Karpas-422 (cell line): ENCODE data around the gene RNF6. TPM values are rescaled to one million over a fixed set of nuclear protein-coding genes. Genes with fewer than 3 reads are reported as not detected.

Experiments
- DNase-seq: peaks from one replicate; pipeline ENCODE4 v3.0.0-alpha.2; 2015
- H2AFZ ChIP-seq: fragments of 200-600 bp; sonication (generic); 2 replicates; pipeline ENCODE4 v1.6.1; 2014; ENCODE audit warnings: antibody characterized with exemption, low read length, mixed read lengths
- H3K27ac ChIP-seq: fragments of 200-600 bp; sonication (generic); 2 replicates; pipeline ENCODE4 v1.5.1; 2014; ENCODE audit warnings: mild to moderate bottlenecking, low read length, moderate library complexity
- H3K27me3 ChIP-seq: fragments of 200-600 bp; sonication (generic); 2 replicates; pipeline ENCODE4 v1.6.1; 2014; ENCODE audit warnings: low read length, mixed read lengths
- H3K36me3 ChIP-seq: fragments of 200-600 bp; sonication (generic); 2 replicates; pipeline ENCODE4 v1.6.1; 2014; ENCODE audit warnings: low read length, mixed read lengths; ENCODE audit not compliant: insufficient read depth
- H3K4me1 ChIP-seq: fragments of 200-600 bp; sonication (generic); 2 replicates; pipeline ENCODE4 v1.6.1; 2014; ENCODE audit warnings: mild to moderate bottlenecking, low read length, mixed read lengths
- H3K4me2 ChIP-seq: fragments of 200-600 bp; sonication (generic); 2 replicates; pipeline ENCODE4 v1.6.1; 2014; ENCODE audit warnings: low read length, low read depth, mild to moderate bottlenecking; ENCODE audit not compliant: poor library complexity, severe bottlenecking
- H3K4me3 ChIP-seq: fragments of 200-600 bp; sonication (generic); 2 replicates; pipeline ENCODE4 v1.5.1; 2014; ENCODE audit warnings: mild to moderate bottlenecking, antibody characterized with exemption, low read length, mixed read lengths
- H3K79me2 ChIP-seq: fragments of 200-600 bp; sonication (generic); 2 replicates; pipeline ENCODE4 v1.6.1; 2014; ENCODE audit warnings: mild to moderate bottlenecking, low read length, mixed read lengths
- H3K9ac ChIP-seq: fragments of 200-600 bp; sonication (generic); 2 replicates; pipeline ENCODE4 v1.6.0; 2014; ENCODE audit warnings: low read length
- H3K9me2 ChIP-seq: fragments of 200-600 bp; sonication (generic), shearing (Covaris generic); replicated peaks from 2 replicates; pipeline ENCODE4 v1.6.0; 2014; ENCODE audit warnings: mild to moderate bottlenecking, low read length, moderate library complexity; ENCODE audit not compliant: insufficient read depth
- H3K9me3 ChIP-seq: fragments of 300-700, 200-600 bp; sonication (generic); 2 replicates; pipeline ENCODE4 v1.6.1; 2014; ENCODE audit warnings: low read length, mixed read lengths
- H4K20me1 ChIP-seq: fragments of 200-600 bp; sonication (generic); 2 replicates; pipeline ENCODE4 v1.6.1; 2014; ENCODE audit warnings: mild to moderate bottlenecking, antibody characterized with exemption, low read length, low read depth; ENCODE audit not compliant: insufficient read depth
- total RNA-seq: library from RNA; depleted of rRNA; stranded (reverse); fragments of >200 nt; shearing (Covaris generic); gene quantifications from 2 replicates; pipeline ENCODE4 v1.2.3, GENCODE V29; 2014; ENCODE audit warnings: low replicate concordance

RNF6 gene
- total RNA-seq, 1 experiment from 2014 or later = 48.1 TPM

DNA sequence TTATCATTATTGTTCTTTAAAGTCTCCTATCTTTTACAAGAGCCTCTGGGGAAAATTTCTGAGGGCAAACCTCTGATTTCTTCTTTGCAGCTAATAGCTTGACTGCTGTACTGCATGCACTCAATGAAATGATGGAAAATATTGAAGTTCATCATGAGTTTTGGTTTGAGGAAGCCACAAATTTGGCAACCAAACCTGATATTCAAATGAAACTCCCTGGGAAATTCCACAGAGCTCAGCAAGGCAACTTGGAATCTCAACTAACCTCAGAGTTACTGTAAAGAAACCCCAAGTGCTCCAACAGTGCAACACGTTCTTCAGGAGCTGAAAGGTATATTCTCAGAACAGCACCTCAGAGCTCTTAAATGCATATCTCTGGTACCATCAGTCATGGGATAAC lies 14.2 kb upstream of the RNF6 start:
- Histone ChIP-seq H3K4me2 (no peak overlapping the region), H3K27me3 (no peaks in the 10 kb centered on the region), H3K36me3 (no peaks in the 10 kb centered on the region), H3K4me3 (no peak overlapping the region), H3K27ac (no peak overlapping the region), H3K4me1 (no peaks in the 10 kb centered on the region), H4K20me1 (no peaks in the 10 kb centered on the region), H2AFZ (no peak overlapping the region), H3K9me3 (no peaks in the 10 kb centered on the region), H3K9ac (no peak overlapping the region), H3K79me2 (no peaks in the 10 kb centered on the region), H3K9me2 (no peaks in the 10 kb centered on the region)
- DNase-seq = no peak

GRCh38 chr13:26230703-26231102 lies 8.6 kb upstream of the RNF6 start:
- Histone ChIP-seq H3K79me2 (no peaks in the 10 kb centered on the region), H3K9me2 (no peaks in the 10 kb centered on the region), H3K4me2 (no peak overlapping the region)

DNA sequence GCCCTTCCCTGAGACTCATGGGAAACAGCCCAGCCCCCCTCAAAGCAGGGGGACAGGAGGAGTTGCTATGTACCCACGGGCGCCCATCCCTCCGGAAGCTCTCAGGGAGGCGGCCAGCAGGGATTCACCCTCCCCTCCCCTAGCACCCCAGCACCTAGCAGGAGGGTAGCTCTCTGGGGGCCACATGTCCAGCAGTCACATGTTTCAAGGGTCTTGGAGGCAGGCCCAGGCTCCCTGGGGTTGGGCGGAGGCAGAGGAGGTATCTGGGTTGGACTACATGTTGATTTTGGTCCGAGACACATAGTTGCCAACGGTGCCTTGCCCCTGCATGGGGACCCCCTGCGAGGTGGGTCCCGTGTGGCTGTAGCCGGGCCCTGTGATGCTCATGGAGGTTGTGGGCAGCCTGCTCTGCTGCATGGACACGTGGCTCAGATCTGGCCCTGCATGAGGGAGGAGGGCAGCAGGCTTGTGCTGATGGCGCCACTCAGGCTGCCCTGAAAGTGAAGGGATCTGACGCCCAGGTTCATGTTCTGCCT lies 7.0 kb upstream of the RNF6 start:
- Histone ChIP-seq H3K36me3 (no peaks in the 10 kb centered on the region), H3K79me2 (no peaks in the 10 kb centered on the region), H3K9me2 (no peaks in the 10 kb centered on the region), H3K4me2 (no peak overlapping the region), H3K9ac (no peak overlapping the region), H3K9me3 (no peaks in the 10 kb centered on the region), H3K27ac (no peak overlapping the region), H3K4me1 (no peaks in the 10 kb centered on the region), H4K20me1 (no peaks in the 10 kb centered on the region), H3K4me3 (no peak overlapping the region), H2AFZ (no peak overlapping the region), H3K27me3 (no peaks in the 10 kb centered on the region)
- no peak for DNase-seq

More at GRCh38 chr13:26230703-26231102, 8.6 kb upstream of the RNF6 start:
- no peak overlapping the region for H3K9ac ChIP-seq
- H3K9me3 ChIP-seq = no peaks in the 10 kb centered on the region
- no peaks in the 10 kb centered on the region for H3K36me3 ChIP-seq
- H2AFZ ChIP-seq = no peak overlapping the region
- DNase-seq = no peak
- H3K27me3 ChIP-seq = no peaks in the 10 kb centered on the region
- no peaks in the 10 kb centered on the region for H4K20me1 ChIP-seq
- H3K4me3 ChIP-seq = no peak overlapping the region
- no peak overlapping the region for H3K27ac ChIP-seq
- H3K4me1 ChIP-seq = no peaks in the 10 kb centered on the region

DNA sequence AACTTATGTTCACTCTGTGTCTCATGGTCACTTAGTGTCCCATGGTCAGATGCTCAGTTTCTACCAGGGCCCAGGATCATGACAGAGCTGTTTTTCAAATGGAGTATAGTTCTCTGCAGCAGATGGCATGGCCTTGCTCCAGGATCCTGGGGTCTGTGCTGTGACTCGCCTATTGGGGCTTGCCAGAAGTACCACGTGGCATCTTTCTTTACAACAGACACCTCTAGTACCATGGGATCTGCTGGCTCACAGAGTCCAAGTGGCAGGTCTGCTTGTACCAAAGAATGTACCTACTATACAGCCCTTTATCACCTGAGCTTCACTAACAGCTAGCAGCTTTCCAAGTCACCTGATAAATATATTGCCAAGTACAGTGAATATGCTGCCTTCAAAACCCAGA lies 6.0 kb upstream of the RNF6 start:
- Histone ChIP-seq H3K4me2 (no peak overlapping the region), H3K36me3 (no peaks in the 10 kb centered on the region), H3K9me2 (no peaks in the 10 kb centered on the region), H3K27ac (no peak overlapping the region), H3K9me3 (no peaks in the 10 kb centered on the region), H2AFZ (no peak overlapping the region), H3K4me1 (no peaks in the 10 kb centered on the region; the same call in 1 of the 2 replicates), H3K27me3 (no peaks in the 10 kb centered on the region), H4K20me1 (no peaks in the 10 kb centered on the region), H3K4me3 (no peak overlapping the region), H3K79me2 (no peaks in the 10 kb centered on the region), H3K9ac (no peak overlapping the region)
- DNase-seq = no peak

GRCh38 chr13:26227166-26227971 lies 5.3 kb upstream of the RNF6 start:
- Histone ChIP-seq H2AFZ (no peak overlapping the region), H3K9me3 (no peaks in the 10 kb centered on the region), H3K27me3 (no peaks in the 10 kb centered on the region), H3K4me1 (peaks cover 7% of the 10 kb centered on the region), H3K4me3 (no peak overlapping the region), H3K4me2 (no peak overlapping the region), H3K9ac (no peak overlapping the region), H3K27ac (no peak overlapping the region), H4K20me1 (no peaks in the 10 kb centered on the region), H3K79me2 (no peaks in the 10 kb centered on the region), H3K36me3 (no peaks in the 10 kb centered on the region), H3K9me2 (no peaks in the 10 kb centered on the region; the same call in 1 of the 2 replicates)
- no peak for DNase-seq

- Histone ChIP-seq H3K4me2 (no peak overlapping the region), H3K4me1 (peaks cover 9% of the 10 kb centered on the region), H2AFZ (no peak overlapping the region), H3K79me2 (peaks cover 6% of the 10 kb centered on the region), H3K27me3 (no peaks in the 10 kb centered on the region), H3K9ac (no peak overlapping the region), H4K20me1 (no peaks in the 10 kb centered on the region), H3K9me2 (no peaks in the 10 kb centered on the region; the same call in 1 of the 2 replicates), H3K27ac (no peak overlapping the region), H3K9me3 (no peaks in the 10 kb centered on the region), H3K36me3 (no peaks in the 10 kb centered on the region), H3K4me3 (no peak overlapping the region)
- DNase-seq = no peak
These were observed 3.9 kb upstream of the RNF6 start for GRCh38 chr13:26225896-26226617.

GRCh38 chr13:26222520-26223046 lies 469 bp upstream of the RNF6 start:
- Histone ChIP-seq H3K4me1 (peaks cover 24% of the 10 kb centered on the region), H4K20me1 (no peaks in the 10 kb centered on the region), H2AFZ (peak overlapping the region; percentile 92), H3K27ac (peak overlapping the region; percentile 73), H3K9ac (peak overlapping the region; percentile 94), H3K9me3 (no peaks in the 10 kb centered on the region), H3K36me3 (peaks cover 26% of the 10 kb centered on the region), H3K4me3 (peak overlapping the region; percentile 89), H3K9me2 (no peaks in the 10 kb centered on the region; the same call in 1 of the 2 replicates), H3K4me2 (peak overlapping the region; percentile 84), H3K27me3 (no peaks in the 10 kb centered on the region), H3K79me2 (peaks cover 25% of the 10 kb centered on the region)
- no peak for DNase-seq

DNA sequence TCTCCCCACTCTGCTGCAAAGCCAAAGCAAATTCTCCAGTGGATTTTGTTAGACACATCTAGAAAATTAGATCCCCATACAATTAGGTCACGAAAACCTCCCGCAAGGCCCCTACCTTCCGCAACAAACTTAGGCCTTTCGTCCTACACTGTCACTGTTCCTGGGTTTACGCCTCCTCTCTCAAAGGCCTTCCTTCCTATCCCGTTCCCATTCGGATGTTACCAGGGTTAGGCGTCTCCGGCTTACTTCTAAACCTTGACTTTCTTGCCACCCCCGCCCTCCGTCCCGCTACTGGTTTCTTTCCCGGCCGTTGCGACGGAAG lies 754 bp downstream of the RNF6 start:
- peak overlapping the region; percentile 84 for H3K4me2 ChIP-seq

More for the DNA sequence above, 754 bp downstream of the RNF6 start:
- DNase-seq = no peak
- Histone ChIP-seq H4K20me1 (no peaks in the 10 kb centered on the region), H3K9me3 (no peaks in the 10 kb centered on the region), H3K27me3 (no peaks in the 10 kb centered on the region), H3K79me2 (peaks cover 25% of the 10 kb centered on the region), H3K9ac (peak overlapping the region; percentile 94), H3K9me2 (no peaks in the 10 kb centered on the region; the same call in 1 of the 2 replicates), H3K4me1 (peaks cover 24% of the 10 kb centered on the region), H3K36me3 (peaks cover 33% of the 10 kb centered on the region), H3K4me3 (peak overlapping the region; percentile 89), H3K27ac (peak overlapping the region; percentile 73), H2AFZ (peak overlapping the region; percentile 92; the same call in 1 of the 2 replicates)
